KBM-7 (cell line): ENCODE results near the gene RIN1.

Source experiments
- DNase-seq: peaks from one replicate; pipeline ENCODE4 v3.0.0-alpha.2; 2015
- in situ Hi-C: fragments of 300-500 bp; cut with MboI; formaldehyde crosslinking; loops from 2 replicates; pipeline ENCODE4 v1.14.3; 2020; ENCODE audit warnings: low sequenced_read_pairs, low pct_unique_long_range_greater_than_20kb, mixed read lengths

Gene RIN1

DNA sequence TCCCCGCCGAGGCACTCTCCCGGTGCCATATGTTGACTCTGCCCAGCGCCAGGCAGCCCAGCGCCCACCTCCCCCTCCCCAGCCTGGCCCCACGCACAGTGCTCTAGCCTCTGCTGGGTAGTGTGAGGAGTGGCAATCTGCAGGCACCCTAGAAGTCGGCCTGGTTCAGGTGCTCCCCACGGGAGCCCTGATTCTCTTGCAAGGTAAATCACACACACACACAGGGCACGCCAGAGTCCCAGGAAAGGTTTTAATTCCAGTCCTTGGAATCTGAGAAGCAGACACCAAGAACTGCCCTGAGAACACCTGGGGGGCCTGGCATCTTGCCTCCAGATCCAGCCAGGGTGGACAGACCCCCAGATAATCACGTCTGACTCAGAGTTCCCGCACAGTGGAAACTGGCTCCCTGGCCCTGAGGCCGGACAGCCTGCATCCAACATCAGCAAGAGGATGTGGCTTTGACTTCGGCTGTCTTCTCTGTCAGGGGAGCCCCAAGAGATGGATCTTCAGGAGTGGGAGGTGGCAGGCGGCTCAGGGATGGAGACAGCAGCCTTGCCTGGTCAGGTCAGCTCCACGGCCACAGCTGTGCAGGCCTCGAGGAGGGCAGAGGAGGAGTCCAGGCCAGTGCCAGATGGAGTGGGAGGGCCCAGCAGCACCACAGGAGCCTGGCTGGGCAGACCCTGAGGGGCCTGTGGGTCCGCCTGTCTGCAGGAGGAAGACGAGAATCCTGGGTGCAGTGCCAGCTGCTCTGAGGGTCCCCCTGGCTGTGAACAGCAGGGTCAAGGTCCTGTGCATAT lies 1.1 kb upstream of the RIN1 start:
- no peak for DNase-seq
- in situ Hi-C loops: no loop called here

DNA sequence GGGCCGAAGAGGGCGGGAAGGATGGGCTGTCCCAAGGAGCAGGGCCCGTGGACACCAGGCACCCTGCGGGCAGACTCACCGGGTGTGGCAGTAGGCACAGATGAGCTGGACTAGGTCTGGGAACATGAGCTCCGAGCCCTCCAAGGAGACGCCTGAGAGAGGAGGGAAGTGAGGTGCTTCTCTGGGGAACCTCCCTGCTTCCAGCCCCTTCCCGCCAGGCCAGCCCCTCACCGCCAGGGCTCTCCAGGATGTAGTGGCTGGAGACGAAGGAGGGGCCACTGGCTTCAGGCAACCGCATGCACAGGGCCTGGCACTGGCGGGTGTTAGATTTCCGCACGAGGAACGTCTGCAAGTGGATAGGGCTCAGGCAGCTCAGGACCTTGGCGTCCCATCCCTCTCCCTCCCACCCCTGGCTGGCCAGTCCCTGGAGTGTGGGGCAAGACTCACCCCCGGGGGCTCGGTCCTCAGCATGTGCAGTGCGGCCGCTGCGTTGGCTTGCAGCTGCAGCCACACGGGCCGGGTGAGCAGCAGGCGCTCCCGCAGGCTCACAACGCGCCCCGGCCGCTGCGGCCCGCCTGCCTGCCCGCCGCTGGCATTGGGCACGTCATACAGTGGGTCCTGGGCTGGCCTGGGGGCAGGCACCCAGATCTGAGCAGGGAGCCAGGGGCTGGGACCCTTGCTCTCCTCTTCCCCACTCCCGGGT lies 552 bp downstream of the RIN1 start:
- in situ Hi-C loops: no loop called here
- DNase-seq: peak; percentile 36

DNA sequence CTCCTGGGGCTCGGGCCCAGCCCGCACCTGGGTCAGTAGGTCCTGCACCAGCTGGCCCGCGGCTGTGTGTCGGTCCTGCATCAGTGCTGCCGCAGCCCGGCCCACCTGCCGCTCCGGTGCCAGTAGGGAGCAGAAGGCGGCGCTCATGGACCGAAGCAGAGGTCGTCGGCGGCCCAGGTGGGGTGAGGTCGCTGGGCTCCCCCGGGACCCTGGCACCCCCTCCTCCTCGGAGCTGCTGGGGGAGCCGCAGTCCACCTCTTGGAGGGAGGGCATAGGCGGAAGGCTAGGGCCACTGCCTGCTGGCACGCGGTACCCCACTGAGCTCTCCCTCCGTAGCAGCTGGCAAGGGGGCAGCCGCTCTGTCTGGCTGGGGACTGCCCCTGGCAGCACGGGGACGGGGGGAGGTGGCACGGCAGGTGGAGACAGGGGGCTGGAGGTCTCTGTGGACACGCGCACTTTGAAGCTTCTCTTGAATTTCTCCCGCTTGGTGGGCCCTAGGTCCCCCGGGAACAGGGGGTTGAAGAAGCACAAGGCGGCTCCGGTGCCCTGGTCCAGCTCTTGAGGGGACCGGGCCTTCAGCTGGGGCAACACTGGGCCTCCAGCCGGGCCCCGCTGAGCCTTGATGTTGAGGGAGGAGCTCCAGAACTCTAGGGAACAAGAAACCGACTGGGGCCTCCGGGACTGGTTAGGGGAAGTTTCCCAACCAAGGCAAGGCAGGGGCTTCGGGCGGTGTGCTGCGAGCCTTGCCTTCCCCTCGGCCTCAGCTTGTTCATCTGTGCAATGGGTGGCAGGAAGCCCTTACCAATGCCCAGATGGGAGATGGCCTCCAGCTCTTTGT lies 1.4 kb downstream of the RIN1 start:
- DNase-seq: no peak
- in situ Hi-C loops: no loop called here

DNA sequence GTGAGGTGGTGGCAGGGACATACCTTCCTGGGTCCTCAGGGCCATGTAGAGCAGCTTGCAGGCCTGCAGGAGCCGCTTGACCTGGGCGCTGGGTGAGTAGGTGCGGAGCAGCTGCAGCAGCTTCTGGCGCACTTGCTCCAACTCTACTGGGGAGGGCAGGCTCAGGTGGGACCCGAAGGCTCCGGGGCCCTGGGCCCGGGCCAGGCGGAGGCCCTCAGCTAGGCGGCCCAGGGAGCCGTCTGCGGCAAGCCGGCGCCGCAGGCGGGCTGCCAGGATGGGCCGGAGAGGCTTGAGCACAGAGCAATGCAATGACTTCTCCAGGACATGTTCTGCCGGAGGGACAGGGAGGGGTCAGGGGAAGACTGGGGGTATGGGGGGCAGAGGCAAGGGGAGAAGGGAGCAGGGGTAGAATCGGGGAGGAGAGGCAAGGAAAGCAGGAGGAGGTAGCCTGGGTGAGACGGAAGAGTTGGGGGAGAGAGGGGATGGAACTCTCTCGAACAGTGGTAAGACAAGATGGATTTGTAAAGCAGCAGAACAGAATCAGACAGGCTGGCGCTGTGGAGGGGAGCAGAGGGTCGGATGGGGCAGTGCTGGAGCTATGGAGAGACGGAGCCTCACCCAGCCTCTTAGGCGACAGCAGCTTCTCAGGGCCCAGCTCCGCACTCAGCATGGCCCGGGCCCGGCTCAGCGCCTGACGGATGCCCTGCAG lies 2.2 kb downstream of the RIN1 start:
- in situ Hi-C loops: no loop called here
- no peak for DNase-seq

DNA sequence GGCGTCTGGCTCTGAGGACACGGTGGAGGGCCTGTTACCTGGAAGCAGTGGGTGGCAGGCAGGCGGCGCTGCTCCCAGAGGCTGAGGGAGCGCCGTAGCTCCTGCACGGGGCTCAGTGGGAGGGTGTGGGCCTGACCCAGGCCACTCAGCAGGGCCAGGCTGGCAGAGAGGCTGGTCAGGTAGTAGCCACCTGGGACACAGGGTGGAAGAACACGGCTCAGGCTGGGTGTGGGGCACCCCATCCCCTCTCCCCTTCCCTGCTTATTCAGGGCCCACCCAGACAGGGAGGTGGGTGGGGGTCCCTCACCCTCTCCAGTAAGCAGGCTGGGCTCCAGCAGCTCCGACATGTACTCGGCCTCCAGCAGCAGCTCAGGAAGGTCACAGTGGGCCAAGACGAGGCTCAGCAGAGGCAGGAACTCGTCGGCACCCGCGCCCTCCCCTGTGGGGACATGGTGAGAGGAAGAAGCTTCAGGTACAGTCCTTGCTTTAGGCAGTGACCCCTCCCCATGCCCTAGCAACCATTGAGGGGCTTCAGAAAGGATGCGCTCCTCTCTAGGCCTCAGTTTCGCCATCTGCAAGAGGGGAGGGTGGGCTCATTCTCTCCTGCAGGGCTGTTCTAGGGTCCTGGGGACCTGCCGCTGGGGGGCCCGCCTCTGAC lies 2.9 kb downstream of the RIN1 start:
- in situ Hi-C loops: no loop called here
- DNase-seq: no peak

DNA sequence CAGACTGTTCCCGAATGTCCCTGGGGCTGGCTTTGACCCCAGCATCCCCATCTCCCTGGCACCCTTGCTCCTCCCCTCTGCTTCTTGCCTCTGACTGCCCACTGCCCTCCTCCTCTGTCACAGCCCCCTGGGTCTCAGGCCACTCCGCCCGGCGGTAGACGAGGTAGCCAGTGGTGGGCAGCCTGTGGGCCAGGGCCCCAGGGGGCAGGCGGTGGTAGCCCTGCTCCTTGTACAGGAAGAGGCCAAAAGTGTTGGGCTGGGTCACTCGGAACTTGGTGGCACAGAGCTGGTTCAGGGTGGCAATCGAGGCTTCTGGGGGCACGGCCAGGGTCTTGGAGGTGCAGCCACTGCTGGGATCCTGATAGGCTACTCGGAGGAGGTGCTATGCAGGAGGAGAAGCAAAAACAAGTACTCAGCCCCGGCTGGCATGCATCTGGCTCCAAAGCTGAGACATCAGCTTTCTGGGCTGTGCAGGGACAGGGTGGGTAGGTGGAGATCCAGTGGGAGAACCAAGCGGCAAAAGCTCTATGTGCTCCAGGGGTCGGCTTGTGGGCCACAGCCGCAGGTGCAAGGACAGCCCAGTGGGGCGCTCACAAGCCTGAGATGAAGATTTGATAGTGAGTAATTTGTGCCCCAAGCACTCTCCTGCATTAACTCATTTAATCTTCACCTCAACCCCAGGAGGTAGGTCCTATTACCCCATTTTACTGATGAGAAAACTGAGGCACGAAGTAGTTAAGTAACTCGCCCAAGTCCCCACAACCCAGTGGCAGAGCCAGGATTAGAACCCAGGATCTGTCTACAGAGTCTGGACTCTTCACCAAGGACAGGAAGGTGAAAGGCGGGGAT lies 3.6 kb downstream of the RIN1 start:
- DNase-seq: no peak
- in situ Hi-C loops: no loop called here

DNA sequence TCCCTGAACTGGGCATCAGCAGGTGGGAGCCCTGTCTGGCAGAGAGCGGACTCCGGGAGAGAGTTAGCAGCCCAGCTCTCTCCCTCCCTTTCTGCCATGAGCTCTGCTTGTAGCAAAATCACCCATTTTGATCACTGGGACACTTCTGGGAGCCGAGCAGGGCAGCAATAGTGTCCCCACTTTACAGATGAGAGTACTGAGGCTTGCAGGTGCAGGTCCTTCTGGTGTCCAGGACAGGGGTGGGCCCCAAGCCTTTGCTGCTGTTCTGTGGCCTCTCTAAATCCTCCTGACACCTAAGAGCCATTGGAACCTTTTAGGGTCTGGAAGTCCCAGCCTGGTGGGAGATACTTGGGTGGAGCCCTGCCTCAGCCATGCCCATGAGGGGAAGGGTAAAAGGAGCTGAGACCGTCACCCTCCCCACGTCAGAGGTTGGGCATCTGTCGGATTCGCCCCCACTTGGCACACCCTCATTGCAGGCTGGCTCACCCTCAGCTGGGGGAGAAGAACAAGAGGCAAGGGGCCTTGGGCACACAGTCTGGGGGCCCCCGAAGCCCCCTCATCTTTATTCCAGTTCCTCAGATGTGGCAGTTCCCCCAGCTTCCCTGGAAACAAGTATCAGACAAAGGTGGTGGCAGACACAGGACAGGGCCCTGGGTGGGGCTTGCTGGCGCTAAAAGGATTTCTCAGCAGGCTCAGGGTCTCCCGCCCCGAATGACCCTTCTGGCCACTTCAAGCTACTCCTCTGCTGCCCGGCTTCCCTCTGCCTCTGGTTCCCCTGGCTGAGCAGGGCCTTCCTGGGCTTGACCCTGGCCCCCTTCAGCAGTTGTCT lies 4.5 kb downstream of the RIN1 start:
- in situ Hi-C loops: no loop called here

DNA sequence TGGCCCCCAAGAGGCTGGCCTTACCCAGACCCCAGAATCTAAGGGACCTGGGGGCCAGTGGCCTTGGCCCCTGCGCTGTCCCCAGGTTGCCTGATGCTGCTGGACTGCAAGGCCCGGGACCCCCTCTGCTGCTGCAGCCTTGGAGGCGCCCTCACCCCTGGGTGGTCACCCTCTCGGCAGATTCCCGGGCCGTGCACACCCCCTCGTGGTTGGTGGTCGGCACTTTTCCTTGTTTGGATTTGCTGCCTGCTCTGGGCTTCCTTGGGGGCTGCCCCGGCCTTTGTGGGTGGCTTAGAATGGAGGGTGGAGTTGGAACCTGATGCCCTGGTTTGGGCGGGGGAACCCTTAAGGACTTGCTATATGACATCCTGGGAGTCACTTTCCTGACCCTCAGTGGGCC lies 5.3 kb downstream of the RIN1 start:
- no peak for DNase-seq
- in situ Hi-C loops: no loop called here

More for the DNA sequence above, 4.5 kb downstream of the RIN1 start:
- no peak for DNase-seq

DNA sequence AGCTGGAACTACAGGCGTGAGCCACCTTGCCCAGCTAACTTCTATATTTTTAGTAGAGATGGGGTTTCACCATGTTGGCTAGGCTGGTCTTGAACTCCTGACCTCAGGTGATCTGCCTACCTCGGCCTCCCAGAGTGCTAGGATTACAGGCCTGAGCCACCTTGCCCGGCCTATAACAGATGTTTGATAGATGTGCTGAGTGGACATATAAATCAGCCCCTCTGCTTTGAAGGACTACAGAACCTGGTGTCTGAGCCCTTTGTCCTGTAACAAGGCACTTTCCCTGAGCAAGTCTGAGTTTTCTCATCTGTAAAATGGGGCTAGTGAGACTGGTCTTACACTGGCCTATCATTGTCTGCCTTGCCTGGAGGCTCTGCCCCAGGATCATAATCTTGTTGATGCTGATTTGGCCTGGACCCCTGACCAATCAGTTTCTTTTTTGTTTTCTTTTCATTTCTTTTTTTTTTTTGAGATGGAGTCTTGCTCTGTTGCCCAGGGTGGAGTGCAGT lies 7.0 kb downstream of the RIN1 start:
- in situ Hi-C loops: no loop called here
- no peak for DNase-seq

DNA sequence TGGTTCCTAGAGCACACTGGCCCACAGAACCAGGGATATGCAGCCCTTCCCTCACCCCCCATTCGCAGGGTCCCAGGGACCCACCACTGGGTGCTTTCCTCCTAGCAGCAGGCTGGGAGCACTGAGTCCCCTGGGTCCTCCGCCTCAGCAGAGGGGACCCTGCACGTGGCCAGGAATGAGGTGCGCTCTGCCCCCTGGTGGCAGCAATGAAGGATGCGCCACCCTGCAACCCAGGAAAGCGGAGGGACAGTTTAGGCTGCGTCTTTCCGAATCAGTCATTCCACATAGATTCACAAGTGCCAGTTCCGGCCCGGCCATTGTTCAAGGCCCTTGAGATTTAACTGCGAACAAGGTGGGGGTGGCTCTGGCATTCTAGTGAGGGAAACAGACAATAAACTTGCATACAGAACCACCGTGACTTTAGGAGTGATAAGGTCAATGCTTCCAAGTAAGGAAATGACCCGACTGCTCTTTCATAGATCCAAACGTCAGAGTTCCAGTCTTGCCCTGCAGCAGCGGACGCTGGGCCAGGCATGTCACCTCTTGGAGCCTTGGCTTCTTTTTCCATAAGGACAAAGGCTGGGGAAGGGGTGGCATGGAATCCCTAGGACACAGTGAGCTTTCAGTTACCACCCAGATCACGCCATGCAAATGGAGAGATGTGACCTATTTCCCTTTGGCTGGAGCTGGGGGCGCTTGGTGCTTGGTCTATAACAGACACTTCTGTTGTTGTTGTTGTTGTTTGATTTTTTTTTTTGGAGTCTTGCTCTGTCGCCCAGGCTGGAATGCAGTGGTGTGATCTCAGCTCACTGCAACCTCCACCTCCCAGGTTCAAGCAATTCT lies 7.7 kb downstream of the RIN1 start:
- in situ Hi-C loops: no loop called here
- DNase-seq: peak; percentile 93

DNA sequence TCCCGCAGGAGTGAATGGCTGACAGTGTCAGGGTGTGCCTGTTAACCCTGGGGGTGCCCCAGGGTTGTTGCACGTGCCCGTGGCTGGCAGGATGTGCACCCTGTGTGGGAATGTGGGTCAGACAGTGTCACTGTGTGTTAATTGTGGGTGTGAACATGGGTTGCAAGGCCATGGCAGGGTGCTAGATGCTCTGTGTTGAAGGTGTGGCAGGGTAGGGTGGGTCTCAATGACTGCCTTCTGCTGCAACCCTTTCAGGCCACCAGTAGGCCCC lies 8.3 kb downstream of the RIN1 start:
- in situ Hi-C loops: no loop called here
- no peak for DNase-seq

DNA sequence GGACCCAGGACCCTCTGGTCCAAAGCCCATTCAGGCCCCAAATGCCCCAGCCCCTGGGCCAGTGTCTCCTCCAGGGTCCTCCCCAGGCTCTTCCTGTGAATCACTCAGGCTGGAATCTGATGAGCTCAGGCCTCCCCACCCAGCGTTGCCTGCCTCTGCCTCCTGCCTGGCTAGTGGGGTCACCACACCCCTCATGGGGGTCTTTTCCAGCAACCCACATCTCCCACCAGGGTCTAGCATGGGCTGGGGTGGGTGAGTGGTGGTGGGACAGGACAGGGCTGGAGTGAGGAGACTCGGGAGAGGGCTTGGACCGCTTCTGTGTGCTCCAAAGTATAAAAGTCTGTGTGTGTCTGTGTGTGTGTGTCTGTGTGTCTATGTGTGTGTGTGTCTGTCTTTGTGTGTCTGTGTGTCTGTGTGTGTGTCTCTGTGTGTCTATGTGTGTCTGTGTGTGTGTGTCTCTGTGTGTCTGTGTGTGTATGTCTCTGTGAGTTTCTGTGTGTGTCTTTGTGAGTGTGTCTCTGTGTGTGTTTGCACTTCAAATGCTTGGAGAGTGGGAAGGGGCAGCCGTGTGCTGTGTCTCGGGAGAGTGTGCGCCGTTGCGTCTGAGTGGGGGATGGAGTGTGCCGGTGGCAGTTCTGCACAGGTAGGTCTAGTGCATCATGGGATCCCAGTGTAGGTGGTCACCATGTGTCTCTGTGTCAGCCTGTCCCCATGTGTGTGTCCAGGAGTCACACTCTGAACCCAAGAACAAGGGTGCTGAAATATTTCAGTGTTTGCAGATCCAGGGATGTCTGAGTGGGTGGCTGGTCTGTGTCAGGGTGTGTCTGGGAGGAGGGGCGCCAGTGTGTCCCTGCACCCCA lies 8.8 kb downstream of the RIN1 start:
- DNase-seq: no peak
- in situ Hi-C loops: no loop called here

DNA sequence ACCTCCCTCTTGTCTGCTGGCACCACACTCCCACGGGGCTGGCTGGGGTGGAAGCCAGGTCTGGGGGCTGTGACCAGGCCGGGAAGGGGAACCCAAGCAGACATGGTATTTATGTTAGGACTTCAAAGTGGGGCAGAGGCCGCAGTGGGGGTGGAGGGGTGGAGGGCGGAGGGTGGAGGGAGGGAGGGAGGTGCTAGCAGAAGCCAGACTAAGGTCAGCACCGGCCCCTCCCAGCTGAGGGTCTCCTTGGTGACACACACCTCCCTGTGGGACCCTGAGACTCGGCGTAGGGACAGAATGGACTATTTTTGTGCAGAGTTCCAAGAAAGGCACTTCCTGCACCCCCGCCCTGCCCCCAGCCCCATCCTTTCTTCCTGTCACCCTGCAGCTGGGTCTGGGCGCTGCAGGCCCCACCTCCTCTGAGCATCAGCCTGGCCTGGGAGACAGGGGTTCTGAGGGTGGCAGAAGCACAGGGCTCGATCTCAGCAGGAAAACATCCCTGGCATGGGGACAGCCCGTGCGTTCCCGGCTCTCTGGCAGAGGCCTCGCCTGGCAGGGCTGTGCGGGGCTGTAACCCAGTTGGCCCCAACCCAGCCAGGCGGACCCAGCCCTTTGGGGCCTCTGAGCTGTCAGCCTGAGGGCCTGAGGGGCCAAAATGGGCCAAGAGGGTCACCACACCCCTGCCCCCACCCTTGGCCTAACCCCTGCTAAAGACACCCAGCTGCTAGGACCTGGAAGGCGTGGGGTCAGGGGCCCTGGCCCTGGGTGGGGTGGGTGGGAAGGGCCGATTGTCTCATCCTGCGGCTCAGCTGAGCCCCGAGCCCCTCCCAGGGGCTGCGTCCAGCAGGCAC lies 9.7 kb downstream of the RIN1 start:
- peak; percentile 58 for DNase-seq
- in situ Hi-C loops: no loop called here

DNA sequence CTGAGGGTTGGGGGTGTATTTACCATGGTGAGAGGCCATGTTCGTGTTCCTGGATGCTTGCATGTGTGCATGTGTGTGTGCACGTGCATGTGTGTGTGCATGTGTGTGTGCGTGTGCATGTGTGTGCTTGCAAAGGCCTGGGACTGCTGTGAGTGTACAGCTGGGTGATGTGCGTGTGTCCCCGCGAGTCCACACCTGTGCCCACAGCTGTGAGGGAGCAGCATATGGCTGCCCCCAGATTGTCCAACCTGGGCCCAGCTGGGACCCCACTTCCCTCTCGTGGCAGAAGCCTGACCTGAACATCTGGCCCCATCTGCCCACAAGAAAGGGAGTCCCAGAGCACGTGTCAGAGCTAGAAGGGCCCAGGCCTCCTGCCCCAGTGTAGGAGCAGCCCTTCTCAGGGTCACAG lies 11.0 kb downstream of the RIN1 start:
- DNase-seq: peak; percentile 32
- in situ Hi-C loops: no loop called here

DNA sequence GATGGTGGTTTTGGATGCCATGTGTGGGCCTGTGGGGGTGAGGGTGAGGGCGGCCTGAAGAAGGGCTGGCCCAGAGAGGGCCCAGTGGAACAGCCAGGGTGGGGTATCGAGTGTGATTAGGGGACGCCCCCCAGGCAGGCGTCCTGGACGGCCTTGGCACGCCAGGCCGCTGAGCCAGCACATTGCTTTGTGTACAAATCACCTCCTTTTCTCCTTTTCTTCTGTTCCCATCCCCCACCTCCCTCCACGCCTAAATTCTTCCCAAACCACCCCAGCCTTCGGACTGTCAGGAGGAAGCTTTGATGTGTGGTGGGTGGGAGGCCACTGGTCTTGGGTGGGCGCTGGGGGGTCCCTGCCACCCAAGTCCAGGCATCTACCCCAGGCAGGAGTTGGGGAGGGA lies 11.6 kb downstream of the RIN1 start:
- in situ Hi-C loops: no loop called here
- no peak for DNase-seq
